GM12872 (cell line): Measurements from ENCODE around the gene AMBRA1.

Experiments
- CTCF ChIP-seq: IDR thresholded peaks from 3 replicates; pipeline ENCODE4 v1.5.1; 2011; ENCODE audit warnings: low read depth, mild to moderate bottlenecking, low read length, moderate library complexity; ENCODE audit not compliant: insufficient read depth

Gene AMBRA1

GRCh38 chr11:46360878-46361277 lies 232.9 kb downstream of the AMBRA1 start:
- no peak for TF ChIP-seq CTCF

- no peak for TF ChIP-seq CTCF
Measured at GRCh38 chr11:46359953-46360352, 233.9 kb downstream of the AMBRA1 start.

- TF ChIP-seq CTCF, result no peak
Measured at GRCh38 chr11:46357483-46357936, 236.3 kb downstream of the AMBRA1 start.

GRCh38 chr11:46356924-46357482 lies 236.8 kb downstream of the AMBRA1 start:
- TF ChIP-seq CTCF, result no peak

GRCh38 chr11:46353698-46354097 lies 240.1 kb downstream of the AMBRA1 start:
- TF ChIP-seq CTCF, result no peak

GRCh38 chr11:46352063-46352841 lies 241.6 kb downstream of the AMBRA1 start:
- peak; percentile 95 for TF ChIP-seq CTCF

- no peak for TF ChIP-seq CTCF
Measured at GRCh38 chr11:46351606-46352005, 242.2 kb downstream of the AMBRA1 start.
